ENCODE results near the gene CMSS1.

CMSS1 gene

GRCh38 chr3:100209169-100209568 lies 391.5 kb downstream of the CMSS1 start:
- no peaks in the 10 kb centered on the region; the same call in 1 of the 2 replicates for H3K4me1 ChIP-seq (ENCODE audit: control insufficient read depth, insufficient read depth, low read length)
- H3K27ac ChIP-seq (ENCODE audit: extremely low read depth, low read depth, low read length) = no peak overlapping the region
- TF ChIP-seq ZNF433 (tag by site-specific recombination; IDR thresholded peaks at IDR 0.05; ENCODE audit: low read depth) (no peak), ZNF426 (tag by site-specific recombination; IDR thresholded peaks at IDR 0.05) (no peak), PRDM6 (tag by site-specific recombination; IDR thresholded peaks at IDR 0.05) (no peak), KLF17 (tag by site-specific recombination; IDR thresholded peaks at IDR 0.05) (no peak), ZBTB10 (tag by site-specific recombination; IDR thresholded peaks at IDR 0.05) (no peak), ZNF140 (tag by site-specific recombination; IDR thresholded peaks at IDR 0.05) (no peak), ZBTB6 (tag by site-specific recombination; IDR thresholded peaks at IDR 0.05) (no peak), ZNF302 (tag by site-specific recombination; IDR thresholded peaks at IDR 0.05; ENCODE audit: low read depth) (no peak), EGR2 (tag by site-specific recombination; IDR thresholded peaks at IDR 0.05; ENCODE audit: low read depth) (no peak), ZNF391 (tag by site-specific recombination; IDR thresholded peaks at IDR 0.05; ENCODE audit: borderline replicate concordance, low read depth) (no peak), PRDM4 (tag by site-specific recombination; IDR thresholded peaks at IDR 0.05) (no peak), ZNF184 (tag by site-specific recombination; IDR thresholded peaks at IDR 0.05) (no peak), ZNF747 (tag by site-specific recombination; IDR thresholded peaks at IDR 0.05) (no peak), KLF1 (tag by site-specific recombination; IDR thresholded peaks at IDR 0.05) (no peak), ZNF560 (tag by site-specific recombination; IDR thresholded peaks at IDR 0.05; ENCODE audit: borderline replicate concordance) (no peak), ZNF645 (tag by site-specific recombination; IDR thresholded peaks at IDR 0.05) (no peak)
- ChIA-PET CTCF (no interaction called here), POLR2A (no interaction called here)
- no peak overlapping the region for H3K4me3 ChIP-seq (ENCODE audit: low read depth, low read length)
- H3K36me3 ChIP-seq (ENCODE audit: control insufficient read depth in 2 of 2, insufficient read depth in 1 of 2, low read length in 2 of 2) = no peaks in the 10 kb centered on the region
- no peaks in the 10 kb centered on the region for H3K9me3 ChIP-seq (ENCODE audit: control insufficient read depth, insufficient read depth, low read depth, low read length)
